ENCODE data around the gene CILP2.

Gene CILP2

DNA sequence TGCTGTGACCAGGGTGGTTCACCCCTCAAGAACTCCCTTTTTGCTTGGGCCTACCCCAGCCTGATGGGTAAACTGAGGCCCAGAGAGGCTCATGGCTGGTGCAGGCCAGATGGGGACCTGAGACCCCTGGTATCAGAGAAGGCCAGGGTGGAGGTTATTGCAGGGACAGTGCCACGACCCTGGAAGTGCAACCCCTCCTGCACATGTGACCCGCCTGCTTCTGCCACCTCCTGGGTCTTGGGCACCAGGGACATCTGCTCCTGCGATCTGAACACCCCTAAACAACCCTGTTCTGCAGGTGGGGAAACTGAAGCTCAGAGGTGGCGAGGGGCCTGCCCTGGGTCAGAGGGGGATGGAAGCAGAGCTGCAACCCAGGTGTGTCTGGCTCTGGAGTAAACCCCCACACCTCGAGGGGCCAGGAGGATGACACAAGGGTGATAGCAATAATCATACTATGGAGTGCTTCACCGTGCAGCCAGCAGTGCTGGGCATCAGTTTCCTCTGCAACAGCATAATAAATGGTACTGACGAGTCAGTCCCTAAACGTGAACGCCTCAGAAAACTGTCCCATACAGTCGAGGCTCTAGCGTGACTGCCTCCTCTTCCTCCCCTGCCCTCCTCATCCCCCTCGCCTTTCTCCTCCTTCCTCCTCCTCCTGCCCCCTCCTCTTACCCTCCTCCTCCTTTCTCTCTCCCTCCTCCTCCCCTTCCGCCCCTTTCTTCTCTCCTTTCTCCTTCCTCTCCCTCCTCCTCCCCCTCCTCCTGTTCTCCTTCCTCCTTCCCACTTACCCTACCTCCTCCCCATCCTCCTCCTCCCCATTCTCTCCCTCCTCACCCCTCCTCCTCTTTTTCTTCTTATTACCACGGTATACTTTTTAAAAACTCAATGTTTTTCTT is 5.0 kb upstream of the CILP2 start:
- H3K27ac ChIP-seq (ENCODE audit: low read depth, low read length): no peak overlapping the region
- TF ChIP-seq, protein P1, sequence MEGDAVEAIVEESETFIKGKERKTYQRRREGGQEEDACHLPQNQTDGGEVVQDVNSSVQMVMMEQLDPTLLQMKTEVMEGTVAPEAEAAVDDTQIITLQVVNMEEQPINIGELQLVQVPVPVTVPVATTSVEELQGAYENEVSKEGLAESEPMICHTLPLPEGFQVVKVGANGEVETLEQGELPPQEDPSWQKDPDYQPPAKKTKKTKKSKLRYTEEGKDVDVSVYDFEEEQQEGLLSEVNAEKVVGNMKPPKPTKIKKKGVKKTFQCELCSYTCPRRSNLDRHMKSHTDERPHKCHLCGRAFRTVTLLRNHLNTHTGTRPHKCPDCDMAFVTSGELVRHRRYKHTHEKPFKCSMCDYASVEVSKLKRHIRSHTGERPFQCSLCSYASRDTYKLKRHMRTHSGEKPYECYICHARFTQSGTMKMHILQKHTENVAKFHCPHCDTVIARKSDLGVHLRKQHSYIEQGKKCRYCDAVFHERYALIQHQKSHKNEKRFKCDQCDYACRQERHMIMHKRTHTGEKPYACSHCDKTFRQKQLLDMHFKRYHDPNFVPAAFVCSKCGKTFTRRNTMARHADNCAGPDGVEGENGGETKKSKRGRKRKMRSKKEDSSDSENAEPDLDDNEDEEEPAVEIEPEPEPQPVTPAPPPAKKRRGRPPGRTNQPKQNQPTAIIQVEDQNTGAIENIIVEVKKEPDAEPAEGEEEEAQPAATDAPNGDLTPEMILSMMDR (IDR thresholded peaks at IDR 0.05; ENCODE audit: low read depth, low read length, poor library complexity, severe bottlenecking): no peak
- no peak for TF ChIP-seq EZH2phosphoT487 (IDR thresholded peaks at IDR 0.05; ENCODE audit: borderline replicate concordance, low read length)
- H3K36me3 ChIP-seq (ENCODE audit: control insufficient read depth, low read length): peaks cover 15% of the 10 kb centered on the region

DNA sequence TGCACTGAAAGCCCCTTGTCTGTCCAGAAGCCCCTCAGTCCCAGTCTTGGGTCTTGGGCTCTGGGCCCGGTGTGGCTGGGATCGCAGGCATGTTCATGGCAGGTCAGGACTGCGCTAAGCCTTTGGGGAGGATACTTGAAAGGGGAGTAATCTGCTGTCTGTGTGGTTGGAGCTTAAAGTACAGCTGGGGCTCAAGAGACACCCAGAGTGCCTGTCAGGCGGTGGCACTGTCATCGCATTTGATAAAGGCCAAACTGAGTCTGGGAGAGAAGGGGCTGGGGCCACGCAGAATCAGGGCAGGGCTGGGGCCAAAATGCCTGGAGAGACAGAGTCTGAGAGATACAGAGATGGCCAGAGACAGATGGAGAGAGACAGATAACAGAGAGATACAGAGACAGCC is 4.2 kb upstream of the CILP2 start:
- Histone ChIP-seq H3F3A (ENCODE audit: control insufficient read depth, insufficient read depth) (peaks cover 10% of the 10 kb centered on the region), H3K9me3 (ENCODE audit: control insufficient read depth, insufficient read depth, low read length) (no peaks in the 10 kb centered on the region), H3K79me2 (ENCODE audit: control insufficient read depth, low read length) (no peaks in the 10 kb centered on the region), H3K4me2 (ENCODE audit: low read length) (no peak overlapping the region), H3K9me2 (replicated peaks; ENCODE audit: control insufficient read depth, low read length) (no peaks in the 10 kb centered on the region), H3K4me1 (ENCODE audit: control insufficient read depth, low read length) (peaks cover 22% of the 10 kb centered on the region), H3K27me3 (ENCODE audit: control insufficient read depth, low read length) (peaks cover 13% of the 10 kb centered on the region), H3K27ac (ENCODE audit: low read depth, low read length) (no peak overlapping the region), H4K20me1 (ENCODE audit: control insufficient read depth, insufficient read depth, low read depth, low read length) (no peaks in the 10 kb centered on the region), H3K36me3 (ENCODE audit: control insufficient read depth, low read length) (peaks cover 10% of the 10 kb centered on the region; the same call in 1 of the 2 replicates), H3K4me3 (ENCODE audit: low read length) (no peak overlapping the region)
- TF ChIP-seq EZH2phosphoT487 (IDR thresholded peaks at IDR 0.05; ENCODE audit: borderline replicate concordance, low read length): no peak
- TF ChIP-seq, protein P1 (IDR thresholded peaks at IDR 0.05; ENCODE audit: low read depth, low read length, poor library complexity, severe bottlenecking): no peak

More for the DNA sequence above, 5.0 kb upstream of the CILP2 start:
- peaks cover 14% of the 10 kb centered on the region for H3K4me1 ChIP-seq (ENCODE audit: control insufficient read depth, low read length)
- no peak overlapping the region for H3K4me3 ChIP-seq (ENCODE audit: low read length)
- H3F3A ChIP-seq (ENCODE audit: control insufficient read depth, insufficient read depth): peaks cover 10% of the 10 kb centered on the region
- H3K27me3 ChIP-seq (ENCODE audit: control insufficient read depth, low read length): peaks cover 6% of the 10 kb centered on the region
- no peaks in the 10 kb centered on the region for H3K79me2 ChIP-seq (ENCODE audit: control insufficient read depth, low read length)
- H3K4me2 ChIP-seq (ENCODE audit: low read length): no peak overlapping the region
- H4K20me1 ChIP-seq (ENCODE audit: control insufficient read depth, insufficient read depth, low read depth, low read length): no peaks in the 10 kb centered on the region
- H3K9me2 ChIP-seq (replicated peaks; ENCODE audit: control insufficient read depth, low read length): no peaks in the 10 kb centered on the region
- H3K9me3 ChIP-seq (ENCODE audit: control insufficient read depth, insufficient read depth, low read length): no peaks in the 10 kb centered on the region

DNA sequence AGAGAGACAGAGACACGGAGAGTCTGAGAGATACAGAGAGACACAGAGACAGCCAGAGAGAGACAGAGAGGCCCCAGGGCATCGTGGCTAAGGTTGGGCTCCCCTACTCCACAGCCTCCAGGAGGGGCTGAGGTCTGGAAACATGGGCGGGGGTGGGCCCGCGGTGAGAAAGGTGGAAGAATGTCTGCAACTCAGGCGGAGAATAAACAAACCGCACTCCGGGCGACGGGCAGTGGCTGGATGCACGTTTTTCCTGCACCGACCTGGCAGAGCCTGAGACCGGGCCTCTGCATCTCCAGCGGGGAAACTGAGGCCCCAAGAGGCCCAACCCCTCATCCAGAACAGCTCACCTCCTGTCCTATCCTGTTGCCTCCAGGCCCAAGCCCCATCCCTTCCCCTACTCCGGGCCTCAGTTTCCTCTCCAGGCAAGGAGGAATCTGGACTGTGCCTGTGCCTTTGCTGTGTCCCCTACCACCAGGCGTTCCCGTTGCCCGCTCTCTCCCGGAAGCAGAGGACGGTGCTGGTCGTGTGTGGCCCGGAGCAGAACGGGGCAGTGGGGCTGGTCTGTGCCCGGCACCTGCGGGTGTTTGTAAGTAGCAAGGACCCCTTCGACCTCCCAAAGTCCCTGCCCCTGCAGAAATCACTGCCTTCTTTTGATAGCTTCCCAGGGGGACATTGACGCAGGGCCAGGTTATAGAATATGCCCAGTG is 3.4 kb upstream of the CILP2 start:
- Histone ChIP-seq H4K20me1 (ENCODE audit: control insufficient read depth, insufficient read depth, low read depth, low read length) (no peaks in the 10 kb centered on the region), H3K27me3 (ENCODE audit: control insufficient read depth, low read length) (peaks cover 16% of the 10 kb centered on the region), H3K4me3 (ENCODE audit: low read length) (no peak overlapping the region), H3K79me2 (ENCODE audit: control insufficient read depth, low read length) (no peaks in the 10 kb centered on the region), H3K27ac (ENCODE audit: low read depth, low read length) (no peak overlapping the region), H3F3A (ENCODE audit: control insufficient read depth, insufficient read depth) (peaks cover 10% of the 10 kb centered on the region), H3K9me2 (replicated peaks; ENCODE audit: control insufficient read depth, low read length) (no peaks in the 10 kb centered on the region), H3K4me1 (ENCODE audit: control insufficient read depth, low read length) (peaks cover 23% of the 10 kb centered on the region), H3K4me2 (ENCODE audit: low read length) (no peak overlapping the region), H3K36me3 (ENCODE audit: control insufficient read depth, low read length) (peaks cover 3% of the 10 kb centered on the region; the same call in 1 of the 2 replicates), H3K9me3 (ENCODE audit: control insufficient read depth, insufficient read depth, low read length) (no peaks in the 10 kb centered on the region)
- TF ChIP-seq EZH2phosphoT487 (IDR thresholded peaks at IDR 0.05; ENCODE audit: borderline replicate concordance, low read length): no peak
- TF ChIP-seq, protein P1 (IDR thresholded peaks at IDR 0.05; ENCODE audit: low read depth, low read length, poor library complexity, severe bottlenecking): no peak

All from DOHH2 (cell line).